K562 (cell line): ENCODE measurements around the gene HDAC7. TPM values are rescaled to one million over a fixed set of nuclear protein-coding genes. Genes with fewer than 3 reads are reported as not detected.

ENCODE experiments used
- ATAC-seq: fragments of 200-7000 bp; cut with Tn5 transposase; 3 replicates; pipeline ENCODE4 v1.9.1; 2020; ENCODE audit warnings: moderate library complexity
- BruUV-seq: library from RNA; stranded (reverse); fragments of 400-500 nt; replicated peaks from 2 replicates; lab custom pipeline; 2021; lab: Mats Ljungman, UMichigan
- CTCF ChIA-PET: fragments of 300-600 bp; formaldehyde crosslinking; extraction: SDS; loops from one replicate; lab custom pipeline; 2021; ENCODE audit warnings: low intra/inter-chr PET ratio; lab: Yijun Ruan, JAX
- POLR2A ChIA-PET: fragments of 300-600, 350-650 bp; sonication (Branson Sonifier 250); formaldehyde crosslinking; extraction: SDS; loops from one replicate; lab custom pipeline; 2021; ENCODE audit warnings: antibody characterized with exemption, inconsistent platforms; lab: Yijun Ruan, JAX
- DNase-seq, 4 experiments: peaks; one replicate each; pipeline versions ENCODE4 v3.0.0 to v3.0.0-alpha.2; 2011 to 2018; ENCODE audit warnings: low spot score in 3 of 4, mixed read lengths in 3 of 4; ENCODE audit errors: extremely low read depth in 1 of 4
- FAIRE-seq: peaks from 2 replicates; lab custom pipeline; 2011; peaks lifted over from hg19 to GRCh38; lab: Jason Lieb, UNC
- H2AFZ ChIP-seq: 2 replicates; pipeline ENCODE4 v1.6.0; 2011; ENCODE audit warnings: low read depth, low read length, control low read depth, inconsistent platforms
- H3K27ac ChIP-seq: fragments of 200-600 bp; 3 replicates; pipeline ENCODE4 v1.8.0; 2011; ENCODE audit warnings: low read depth, mild to moderate bottlenecking, control low read depth, inconsistent platforms, low read length, moderate library complexity, mixed read lengths; ENCODE audit errors: extremely low read depth
- H3K27me3 ChIP-seq, 2 experiments: fragments of 300-600 bp in 1 of 2; 2 replicates in 1 of 2; 3 replicates in 1 of 2; pipeline versions ENCODE4 v1.6.0 to v1.8.0; 2011; ENCODE audit warnings: inconsistent platforms in 2 of 2, low read length in 2 of 2, mild to moderate bottlenecking in 1 of 2, mixed read lengths in 1 of 2, moderate library complexity in 1 of 2; ENCODE audit not compliant: control insufficient read depth in 2 of 2, insufficient read depth in 2 of 2
- H3K36me3 ChIP-seq: fragments of 300-600 bp; 3 replicates; pipeline ENCODE4 v1.8.0; 2011; ENCODE audit warnings: mild to moderate bottlenecking, low read length, inconsistent platforms; ENCODE audit not compliant: control insufficient read depth, insufficient read depth
- H3K4me1 ChIP-seq, 2 experiments: fragments of 200-600 bp in 1 of 2; replicated peaks in 1 of 2; 2 replicates in 1 of 2; 3 replicates in 1 of 2; pipeline versions ENCODE4 v1.5.1 to v1.8.0; 2011; ENCODE audit warnings: inconsistent platforms in 2 of 2, low read length in 2 of 2, mild to moderate bottlenecking in 1 of 2, mixed read lengths in 1 of 2, moderate library complexity in 1 of 2; ENCODE audit not compliant: control insufficient read depth in 2 of 2, insufficient read depth in 2 of 2
- H3K4me2 ChIP-seq: 2 replicates; pipeline ENCODE4 v1.6.1; 2011; ENCODE audit warnings: low read length, control low read depth, inconsistent platforms, mixed read lengths; ENCODE audit not compliant: insufficient read depth
- H3K4me3 ChIP-seq: fragments of 200-600 bp; sonication (generic), shearing (Covaris generic); 2 replicates; pipeline ENCODE4 v1.5.1; 2016; ENCODE audit warnings: control low read depth, inconsistent platforms
- H3K79me2 ChIP-seq: fragments of 200-600 bp; 3 replicates; pipeline ENCODE4 v1.8.0; 2011; ENCODE audit warnings: low read length, inconsistent platforms; ENCODE audit not compliant: control insufficient read depth, insufficient read depth
- H3K9ac ChIP-seq, 2 experiments: 2 replicates each; pipeline versions ENCODE4 v1.6.0 to v1.6.1; 2011; ENCODE audit warnings: low read depth in 2 of 2, low read length in 2 of 2, control low read depth in 1 of 2, inconsistent platforms in 1 of 2, mild to moderate bottlenecking in 1 of 2, mixed read lengths in 1 of 2; ENCODE audit not compliant: insufficient read depth in 1 of 2
- H3K9me1 ChIP-seq: one replicate; pipeline ENCODE4 v1.6.0; 2011; ENCODE audit warnings: inconsistent platforms, mild to moderate bottlenecking, low read length, moderate library complexity; ENCODE audit not compliant: control insufficient read depth, insufficient read depth
- H3K9me3 ChIP-seq: replicated peaks from 2 replicates; pipeline ENCODE4 v1.5.1; 2011; ENCODE audit warnings: low read depth, low read length, inconsistent platforms; ENCODE audit not compliant: control insufficient read depth, insufficient read depth
- H4K20me1 ChIP-seq: replicated peaks from 2 replicates; pipeline ENCODE4 v1.6.1; 2011; ENCODE audit warnings: low read length, inconsistent platforms, mixed read lengths; ENCODE audit not compliant: control insufficient read depth, insufficient read depth
- CLOCK ChIP-seq: fragments of 250-450 bp; sonication (Bioruptor Pico); IDR thresholded peaks from 2 replicates; pipeline ENCODE4 v1.4.0; 2020; ENCODE audit warnings: mild to moderate bottlenecking, moderate library complexity, borderline replicate concordance
- USF2 ChIP-seq: sonication (generic); formaldehyde crosslinking; IDR thresholded peaks from 2 replicates; pipeline ENCODE4 v1.5.0; 2020; ENCODE audit warnings: missing genetic modification reagents
- WGBS: fragments of 100-300 bp; shearing (Covaris generic); methylation state at CpG from one replicate; pipeline ENCODE4 v1.1.6; 2016; ENCODE audit warnings: low coverage, mixed read lengths; ENCODE audit not compliant: insufficient coverage; ENCODE audit errors: missing lambda C conversion rate; 5-methylcytosine and 5-hydroxymethylcytosine counted together
- in situ Hi-C: fragments of 300-500 bp; cut with MboI; formaldehyde crosslinking; loops from 4 replicates; pipeline ENCODE4 v1.15.0; 2018; ENCODE audit warnings: inconsistent platforms, mixed read lengths
- intact Hi-C: fragments of 100-400 bp; cut with micrococcal nuclease; formaldehyde crosslinking; loops from 2 replicates; pipeline ENCODE4 v1.14.2; 2022
- polyA plus RNA-seq, 8 experiments: library from polyadenylated mRNA; depleted of rRNA in 4 of 8; stranded (reverse) in 5 of 8; unstranded in 3 of 8; fragments of >200 nt; fragmentation: Nextera tagmentation in 2 of 8; fragmentation: Illumina TruSeq in 1 of 8; extraction: Ambion mirVana in 2 of 8; extraction: Trizol in 1 of 8; gene quantifications; 2 replicates each; pipeline versions ENCODE4 v1.2.1 to v1.2.3, GENCODE V29; 2011 to 2014; ENCODE audit warnings: inconsistent platforms in 1 of 8, missing spikeins in 1 of 8
- total RNA-seq, 7 experiments: library from RNA; depleted of rRNA in 6 of 7; stranded (reverse); fragments of >200 nt in 6 of 7; fragmentation: Illumina TruSeq in 2 of 7; extraction: Trizol in 2 of 7; gene quantifications; 2 replicates each; pipeline versions ENCODE4 v1.2.1 to v1.2.3, GENCODE V29; 2011 to 2021; ENCODE audit warnings: low replicate concordance in 1 of 7

HDAC7 gene
- total and polyA plus RNA-seq, 9 of the 15 experiments (the other 6 are each of a cell fraction or from before 2014, with no cell fraction given) = 2.5 to 129 (median 31.1) TPM

GRCh38 chr12:47863467-47863866, 43.8 kb upstream of the HDAC7 start:
- POLR2A ChIA-PET = interaction anchor here (0.8 kb wide), 1 partner anchor 20 kb away, joined by 4 read pairs; no protein-coding TSS in a partner anchor
- Histone ChIP-seq H3K27me3 (peaks cover 0 to 9% of the 10 kb centered on the region in 2 experiments; a peak in 1 of 5 replicates), H2AFZ (no peak overlapping the region), H3K4me2 (no peak overlapping the region), H3K9me1 (no peaks in the 10 kb centered on the region), H3K9ac (peak overlapping the region in 1 of 2 experiments; percentile 74; a peak in 2 of 4 replicates), H3K79me2 (no peaks in the 10 kb centered on the region), H3K9me3 (no peaks in the 10 kb centered on the region), H3K4me3 (no peak overlapping the region), H3K27ac (no peak overlapping the region), H3K4me1 (peaks cover 2 to 14% of the 10 kb centered on the region in 2 experiments; a peak in 4 of 5 replicates), H3K36me3 (no peaks in the 10 kb centered on the region), H4K20me1 (no peaks in the 10 kb centered on the region)
- TF ChIP-seq USF2 (CRISPR knock-in tag) (no peak), CLOCK (CRISPR knock-in tag) (no peak)
- ATAC-seq (no peak), DNase-seq (no peak), FAIRE-seq (no peak)
- CTCF ChIA-PET = no interaction called here
- intact Hi-C loops = no loop called here
- 26% methylated on average over 6 of the region's 7 CpGs for WGBS
- no TSS peak for BruUV-seq
- in situ Hi-C loops = no loop called here
